GM19452 (cell line): ENCODE measurements around the gene LIFR.
"Not testable (repeated sequence)": the region's sequence is repeated elsewhere in the genome, so short reads cannot be mapped to it uniquely, and the experiment has no call there.

Experiments
- ATAC-seq: cut with Tn5 transposase; IDR thresholded peaks from one replicate; pipeline ENCODE4 v1.9.1; 2021; ENCODE audit not compliant: unreplicated experiment

LIFR gene

DNA sequence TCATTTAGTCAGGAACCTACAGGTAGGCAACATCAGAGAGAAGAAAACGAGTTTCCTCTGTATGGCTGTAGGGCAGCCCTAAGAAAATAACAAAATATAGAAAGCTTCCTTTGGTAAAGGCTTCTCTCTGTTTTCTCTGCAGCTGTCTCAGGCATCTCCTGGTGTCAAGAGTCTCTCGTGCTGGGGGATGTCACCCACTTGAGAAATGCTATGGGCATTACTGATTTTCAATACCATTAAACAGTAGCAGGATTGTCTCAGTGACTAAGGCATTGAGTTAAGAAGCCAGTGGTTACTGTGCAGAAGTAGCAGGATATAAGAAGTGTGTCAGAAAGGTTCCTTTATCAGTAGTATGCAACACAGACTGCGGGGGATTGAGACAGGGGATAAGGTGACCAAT lies 32.4 kb downstream of the LIFR start:
- ATAC-seq: no peak

DNA sequence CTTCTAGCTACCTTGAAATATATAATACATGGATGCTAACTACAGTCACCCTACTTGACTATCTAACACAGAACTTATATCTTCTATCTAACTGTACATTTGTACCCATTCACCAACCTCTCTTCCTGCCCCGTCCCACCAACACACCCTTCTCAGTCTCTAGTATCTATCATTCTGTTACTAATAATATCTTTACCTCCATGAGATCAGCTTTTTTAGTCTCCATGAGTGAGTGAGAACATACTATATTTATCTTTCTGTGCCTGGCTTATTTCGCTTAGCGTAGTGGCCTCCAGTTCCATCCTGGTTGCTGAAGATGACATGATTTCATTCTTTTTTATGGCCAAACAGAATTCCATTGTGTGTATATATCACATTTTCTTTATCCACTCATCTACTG lies 37.0 kb downstream of the LIFR start:
- no peak for ATAC-seq

DNA sequence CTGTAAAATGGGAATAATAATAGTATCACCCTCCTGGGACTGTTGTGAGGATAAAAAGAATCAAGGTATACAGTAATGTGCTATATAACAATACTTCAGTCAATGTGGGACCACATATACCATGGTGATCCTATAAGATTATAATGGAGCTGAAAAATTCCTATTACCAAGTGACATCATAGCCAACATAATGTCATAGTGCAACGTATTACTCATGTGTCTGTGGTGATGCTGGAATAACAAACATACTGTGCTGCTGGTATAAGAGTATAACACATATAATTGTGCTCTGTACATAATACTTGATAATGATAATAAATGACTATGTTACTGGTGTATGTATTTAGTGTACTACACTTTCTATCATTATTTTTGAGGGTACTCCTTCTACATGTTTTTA lies 38.1 kb downstream of the LIFR start:
- no peak for ATAC-seq

DNA sequence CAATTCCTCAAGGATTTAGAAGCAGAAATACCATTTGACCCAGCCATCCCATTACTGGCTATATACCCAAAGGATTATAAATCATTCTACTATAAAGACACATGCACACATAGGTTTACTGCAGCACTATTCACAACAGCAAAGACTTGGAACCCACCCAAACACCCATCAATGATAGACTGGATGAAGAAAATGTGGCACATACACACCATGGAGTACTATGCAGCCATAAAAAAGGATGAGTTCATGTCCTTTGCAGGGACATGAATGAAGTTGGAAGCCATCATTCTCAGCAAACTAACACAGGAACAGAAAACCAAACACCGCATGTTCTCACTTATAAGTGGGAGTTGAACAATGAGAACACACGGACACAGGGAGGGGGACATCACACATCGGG lies 39.8 kb downstream of the LIFR start:
- not testable (repeated sequence) for ATAC-seq

DNA sequence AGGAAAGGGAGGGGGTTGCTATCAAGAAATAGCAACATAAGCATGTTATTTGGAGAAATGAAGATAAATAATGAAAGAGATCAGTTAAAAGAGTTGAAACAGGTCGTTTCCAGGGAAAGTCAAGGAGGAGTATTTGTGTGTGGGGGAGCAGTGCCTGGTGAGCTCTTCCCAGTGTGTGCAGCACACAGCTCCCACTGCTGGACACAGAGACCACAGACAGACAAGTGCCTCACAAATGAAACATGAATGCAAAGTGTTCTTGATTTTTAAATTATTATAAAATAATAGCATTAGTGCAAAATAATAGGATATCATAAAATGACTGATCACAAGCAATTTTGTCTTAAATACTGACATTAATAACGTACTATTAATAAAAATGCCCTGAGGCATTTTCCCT lies 40.8 kb downstream of the LIFR start:
- no peak for ATAC-seq

DNA sequence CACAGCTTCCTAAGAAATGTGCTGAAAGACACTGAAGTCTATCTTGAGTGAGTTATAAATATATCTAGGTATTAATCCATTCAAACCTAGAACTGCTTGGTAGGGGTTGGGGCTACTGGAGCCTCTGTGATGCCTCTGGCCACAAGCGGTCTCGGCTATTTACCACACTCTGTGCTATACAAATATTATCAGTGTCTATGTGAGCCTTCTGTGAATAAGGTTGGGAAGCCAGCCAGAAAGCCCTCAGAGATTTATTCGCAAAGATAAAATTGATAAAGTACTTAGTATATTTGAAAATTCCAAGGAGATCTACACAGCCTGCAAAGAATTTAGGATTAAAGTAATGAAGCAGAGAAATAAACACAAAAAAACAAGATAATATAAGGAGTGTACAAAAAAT lies 41.4 kb downstream of the LIFR start:
- no peak for ATAC-seq

DNA sequence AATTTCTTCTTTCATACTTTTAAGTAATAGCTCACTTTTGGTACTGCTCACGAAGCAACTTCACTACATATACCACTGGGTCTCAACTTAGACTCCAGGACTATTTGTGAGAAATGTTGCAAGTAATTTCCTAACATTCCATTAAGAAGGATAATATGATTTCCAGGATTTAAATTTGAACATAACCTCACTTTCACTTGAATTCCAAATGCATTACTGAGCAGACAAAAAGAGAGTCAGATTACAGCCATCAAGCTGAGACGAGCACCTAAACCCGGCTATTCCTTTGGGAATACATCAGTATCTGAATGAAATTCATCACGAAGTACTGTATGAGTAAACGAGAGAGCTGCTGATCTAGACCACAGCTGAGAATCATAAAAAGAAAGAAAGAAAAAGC lies 47.3 kb downstream of the LIFR start:
- no peak for ATAC-seq

DNA sequence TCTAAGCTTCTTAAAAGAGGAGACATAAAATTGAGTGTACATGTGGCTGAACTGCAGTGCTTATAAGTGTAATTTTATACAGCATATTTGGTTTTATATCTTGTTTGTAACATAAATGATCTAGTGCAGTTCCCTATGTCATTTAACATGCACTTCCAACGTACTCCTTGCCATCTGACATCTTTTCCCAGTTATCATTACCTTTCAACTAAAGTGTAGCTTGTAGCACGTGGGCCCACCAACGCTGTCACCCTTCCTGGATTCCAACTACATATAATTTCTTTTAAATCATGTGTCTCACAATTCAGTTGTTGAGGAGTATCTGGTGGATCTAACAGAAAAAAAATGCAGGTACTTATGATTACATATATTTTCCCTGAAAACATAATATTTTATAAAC lies 50.1 kb downstream of the LIFR start:
- no peak for ATAC-seq

DNA sequence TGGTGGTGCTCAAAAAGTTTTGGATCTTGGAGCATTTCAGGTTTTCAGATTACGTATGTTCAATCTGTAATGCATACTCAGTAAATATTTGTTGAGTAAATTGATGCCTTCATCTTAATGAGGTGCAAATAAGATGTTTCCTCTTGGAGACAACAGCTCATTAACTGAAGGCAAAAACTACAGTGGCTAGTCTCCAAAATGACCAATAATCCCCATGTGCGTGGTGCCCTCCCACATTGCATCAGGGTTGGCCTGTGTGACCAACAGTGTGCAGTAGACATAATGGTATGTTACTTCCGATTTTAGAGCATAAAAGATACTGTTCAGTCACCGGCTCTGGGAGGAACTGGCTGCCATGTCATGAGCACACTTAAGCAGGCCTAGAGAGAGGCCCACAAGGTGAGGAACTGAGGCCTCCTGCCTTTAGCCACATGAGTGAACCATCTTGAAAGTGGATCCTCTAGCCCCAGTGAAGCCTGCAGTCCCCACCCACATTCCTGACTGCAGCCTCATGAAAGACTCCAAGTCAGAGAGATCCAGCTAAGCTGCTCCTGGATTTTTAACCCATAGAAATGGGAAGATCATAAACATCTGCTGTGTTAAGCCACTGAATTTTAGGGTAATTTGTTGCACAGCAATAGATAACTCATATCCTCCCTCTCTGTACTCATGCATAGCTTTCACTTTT lies 55.7 kb downstream of the LIFR start:
- ATAC-seq: no peak

DNA sequence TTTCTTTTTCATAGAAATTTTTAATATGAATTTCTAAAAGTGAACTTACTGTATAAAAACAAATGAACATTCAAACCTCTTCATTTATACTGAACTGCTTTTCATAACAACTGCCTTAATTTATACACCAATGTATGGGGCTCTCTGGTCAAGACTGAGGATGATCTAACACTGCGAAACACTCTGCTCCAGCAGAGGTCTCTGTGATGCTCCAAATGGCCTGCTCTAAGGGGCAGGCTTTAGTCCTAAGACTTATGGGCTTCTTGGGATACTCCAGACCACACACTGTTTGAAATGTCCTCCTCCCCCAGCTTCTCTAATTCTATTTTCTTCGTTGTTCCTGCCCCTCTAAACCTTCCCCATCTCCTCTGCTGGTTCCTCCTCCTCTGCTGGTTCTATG lies 58.5 kb downstream of the LIFR start:
- ATAC-seq: no peak

DNA sequence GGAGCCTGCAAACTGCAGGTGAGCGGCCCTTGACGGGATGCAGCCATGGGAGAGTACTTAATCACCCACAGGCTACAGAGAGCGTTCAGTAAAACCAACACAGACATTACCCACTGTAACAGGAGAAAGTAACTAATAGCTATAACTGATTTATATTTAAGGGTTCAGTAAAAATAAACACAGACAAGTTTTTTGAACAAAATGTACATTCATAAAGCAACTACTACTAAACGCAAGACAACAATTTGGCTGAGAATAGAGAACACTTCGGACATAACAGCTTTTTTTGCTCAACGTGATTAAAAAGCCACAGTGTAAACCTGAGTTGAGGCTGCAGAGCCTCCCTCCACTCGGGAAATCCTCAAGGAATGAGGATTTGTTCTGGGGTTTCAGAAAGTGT lies 61.7 kb downstream of the LIFR start:
- no peak for ATAC-seq

DNA sequence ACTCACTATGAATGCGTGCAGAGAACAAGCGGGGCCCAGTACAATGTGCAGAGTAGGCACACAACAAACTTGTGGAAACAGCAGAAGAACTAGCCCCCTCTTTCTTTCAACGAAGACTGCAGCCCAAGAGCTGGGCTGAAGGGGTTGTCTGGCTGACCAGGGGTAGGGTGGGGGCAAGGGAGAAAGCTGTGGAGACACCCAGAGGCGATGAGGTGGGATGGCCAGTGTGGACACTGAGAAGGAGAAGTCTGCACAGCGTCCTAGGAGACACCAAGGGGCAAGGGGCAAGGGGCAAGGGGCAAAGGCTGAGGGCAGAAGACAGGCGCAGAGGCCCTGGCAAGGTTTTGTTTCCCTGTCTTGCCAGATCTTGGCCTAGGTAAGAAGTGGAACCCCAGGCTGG lies 62.3 kb downstream of the LIFR start:
- no peak for ATAC-seq

DNA sequence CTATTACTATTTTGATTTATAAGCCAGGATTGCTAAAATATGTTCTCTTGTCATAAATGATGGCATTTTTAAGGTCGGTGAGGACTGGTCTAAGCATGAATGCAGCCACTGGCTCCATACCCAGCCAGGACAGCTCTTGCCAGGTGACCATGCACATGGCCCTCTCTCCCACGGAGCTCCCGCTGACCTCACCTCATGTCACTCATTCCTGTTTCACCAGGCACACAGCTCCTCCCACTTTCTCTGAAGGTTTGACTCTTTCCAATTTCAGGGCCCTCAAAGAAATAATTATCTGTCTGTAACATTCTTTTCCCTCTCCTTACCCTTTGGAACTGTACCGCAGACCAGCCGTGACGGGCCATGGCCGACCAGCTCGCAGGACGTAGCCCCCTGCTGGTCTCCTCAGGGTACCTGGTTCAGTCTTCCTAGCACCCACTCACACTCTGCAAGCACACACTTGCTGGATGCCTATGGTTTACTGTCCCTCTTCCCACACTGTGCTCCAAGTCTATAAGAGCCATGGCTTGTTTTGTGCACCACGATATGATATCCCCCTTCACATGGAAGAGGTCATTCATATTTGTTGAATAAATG lies 72.5 kb downstream of the LIFR start:
- ATAC-seq: no peak

DNA sequence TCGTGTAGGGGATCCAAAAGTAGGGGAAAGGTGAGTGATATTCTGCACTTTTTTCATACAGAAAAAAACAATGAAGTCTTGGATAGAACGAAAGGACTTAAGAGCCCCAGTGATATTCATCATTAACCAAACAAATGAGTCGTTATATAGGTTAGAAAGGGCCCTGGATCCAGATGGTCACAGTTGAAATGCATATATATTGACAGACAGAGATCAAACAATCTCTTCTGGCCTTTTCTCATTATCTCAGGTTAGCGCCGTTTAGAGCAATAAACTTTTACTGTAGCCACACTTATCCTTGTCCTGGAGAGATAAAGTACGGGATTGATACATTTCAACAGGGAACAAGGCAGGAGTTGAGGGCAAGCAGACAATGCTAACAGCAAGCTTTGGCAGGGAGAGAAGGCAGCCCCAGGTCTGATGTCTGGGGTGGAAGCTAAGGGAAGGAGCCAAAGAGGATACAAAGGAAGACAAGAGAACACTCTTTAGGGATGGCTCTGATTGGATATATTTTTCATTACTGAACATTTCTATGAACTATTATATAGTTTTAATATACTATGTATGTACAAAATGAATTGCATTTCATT lies 77.0 kb downstream of the LIFR start:
- no peak for ATAC-seq

DNA sequence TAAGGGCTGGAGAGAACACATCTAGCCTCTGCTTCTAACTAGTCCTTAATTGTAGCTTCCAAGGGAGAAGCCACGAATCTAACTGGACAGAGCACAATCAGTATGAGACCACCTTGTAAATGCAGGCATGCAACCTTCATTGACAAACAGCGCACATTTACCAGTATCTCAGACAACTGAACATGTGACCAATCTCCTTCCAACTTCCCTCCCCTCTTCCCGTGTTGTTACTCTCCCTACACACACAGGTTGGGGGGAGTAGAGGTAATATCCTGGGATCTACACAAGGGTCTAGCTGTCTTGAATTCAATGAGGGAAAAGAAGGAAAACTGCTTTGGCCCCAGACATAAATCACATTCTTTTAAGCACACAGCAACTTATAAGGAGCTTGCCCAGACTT lies 77.6 kb downstream of the LIFR start:
- no peak for ATAC-seq

DNA sequence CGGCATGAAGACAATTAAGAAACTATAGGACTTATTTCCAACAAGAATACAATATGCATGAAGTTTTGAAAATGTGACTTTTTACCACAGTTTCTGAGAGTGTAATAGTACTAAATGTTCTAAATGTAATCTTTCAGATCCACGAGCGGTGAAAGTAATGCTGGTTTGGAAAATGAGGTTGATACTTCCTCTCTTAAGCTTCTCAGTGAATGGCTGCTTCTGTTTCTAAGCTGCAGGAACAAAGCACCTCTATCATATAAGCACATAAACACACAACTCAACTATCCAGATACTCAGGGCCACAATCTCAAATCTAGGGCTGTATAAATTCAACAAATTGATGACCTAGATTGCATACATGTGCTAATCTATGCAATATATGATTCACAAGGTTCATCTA lies 78.3 kb downstream of the LIFR start:
- no peak for ATAC-seq

DNA sequence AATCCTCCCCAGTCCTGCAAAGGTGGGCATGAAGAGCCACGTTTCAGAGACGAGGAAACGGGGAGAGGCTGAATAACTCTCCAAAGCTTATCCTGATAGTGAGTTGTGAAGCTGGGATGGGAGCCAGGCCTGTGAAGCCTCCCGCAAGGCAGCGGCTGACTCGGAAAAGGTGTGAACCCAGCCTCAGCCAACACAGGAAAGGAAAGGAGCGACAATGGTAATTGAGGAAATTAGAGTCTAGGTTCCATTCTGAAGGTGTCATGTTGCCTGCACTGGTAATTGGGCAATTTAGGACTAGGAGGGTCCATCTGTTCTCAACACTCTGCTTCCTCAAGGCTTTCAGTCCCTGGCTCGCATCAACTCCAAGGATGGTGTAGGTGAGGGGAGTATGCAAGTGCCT lies 83.4 kb downstream of the LIFR start:
- no peak for ATAC-seq

DNA sequence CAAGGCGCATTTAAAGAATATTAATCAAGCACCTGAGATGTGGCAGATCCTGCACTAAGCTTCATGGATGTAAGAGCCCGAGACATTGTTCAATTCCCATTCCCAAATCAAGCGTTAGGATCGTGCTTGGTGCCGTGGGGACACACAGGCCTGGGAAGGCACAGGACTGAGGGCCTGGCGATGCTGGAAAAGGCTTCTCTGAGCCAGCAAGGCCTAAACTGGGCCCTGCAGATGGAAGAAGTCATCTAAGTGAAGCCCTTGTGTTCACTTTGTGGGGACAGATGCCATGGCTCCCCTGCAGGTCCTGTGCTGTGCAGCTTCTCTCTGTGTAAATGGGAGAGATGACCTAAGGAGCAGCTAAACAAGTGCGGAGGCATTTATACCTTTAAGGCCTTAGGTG lies 83.9 kb downstream of the LIFR start:
- ATAC-seq: no peak

DNA sequence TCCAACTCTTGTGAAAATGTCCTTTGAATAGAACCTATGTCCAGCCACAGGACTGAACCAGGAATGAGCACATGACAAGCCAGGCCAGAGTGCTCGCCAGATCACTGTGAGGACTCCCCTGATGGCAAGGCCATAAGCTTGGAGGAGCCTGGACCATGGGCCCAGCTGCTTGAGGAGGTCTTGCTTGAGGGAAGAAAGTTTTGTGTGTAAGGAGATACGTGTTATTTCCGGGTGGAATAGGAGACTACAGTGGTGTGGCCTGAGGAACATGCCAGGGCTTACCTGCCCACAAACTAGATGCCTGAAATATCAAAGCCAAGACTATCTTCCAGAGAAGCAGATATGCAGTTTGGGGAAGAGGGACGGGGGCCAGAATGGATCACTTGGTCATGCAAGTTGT lies 84.7 kb downstream of the LIFR start:
- no peak for ATAC-seq

DNA sequence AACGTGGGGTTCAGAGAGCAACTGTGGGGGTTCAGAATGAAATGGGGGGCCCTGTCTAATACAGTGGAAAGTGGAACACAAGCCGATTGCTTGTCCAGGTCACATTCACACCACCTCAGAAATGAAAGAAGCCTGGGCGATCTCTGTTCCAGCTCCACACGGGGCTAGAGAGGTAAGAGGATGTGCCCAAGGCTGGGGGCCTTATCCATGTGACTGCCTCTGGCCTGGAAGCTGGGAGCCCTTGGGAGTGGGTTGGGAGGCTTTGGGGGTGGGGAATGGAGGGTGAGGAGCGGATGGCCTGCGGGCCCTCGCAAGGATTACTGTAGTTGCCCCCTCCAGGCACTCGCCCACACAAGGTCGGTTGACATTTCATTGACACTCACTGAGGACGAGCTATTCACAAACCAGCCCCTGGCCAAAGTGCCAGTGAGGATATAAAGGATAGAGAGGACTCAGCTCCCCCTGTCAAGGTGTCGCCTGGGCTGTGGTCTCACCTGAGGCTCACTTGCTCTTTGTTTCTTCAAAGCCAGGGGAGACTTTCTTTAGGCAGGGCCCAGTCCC lies 86.7 kb downstream of the LIFR start:
- no peak for ATAC-seq

DNA sequence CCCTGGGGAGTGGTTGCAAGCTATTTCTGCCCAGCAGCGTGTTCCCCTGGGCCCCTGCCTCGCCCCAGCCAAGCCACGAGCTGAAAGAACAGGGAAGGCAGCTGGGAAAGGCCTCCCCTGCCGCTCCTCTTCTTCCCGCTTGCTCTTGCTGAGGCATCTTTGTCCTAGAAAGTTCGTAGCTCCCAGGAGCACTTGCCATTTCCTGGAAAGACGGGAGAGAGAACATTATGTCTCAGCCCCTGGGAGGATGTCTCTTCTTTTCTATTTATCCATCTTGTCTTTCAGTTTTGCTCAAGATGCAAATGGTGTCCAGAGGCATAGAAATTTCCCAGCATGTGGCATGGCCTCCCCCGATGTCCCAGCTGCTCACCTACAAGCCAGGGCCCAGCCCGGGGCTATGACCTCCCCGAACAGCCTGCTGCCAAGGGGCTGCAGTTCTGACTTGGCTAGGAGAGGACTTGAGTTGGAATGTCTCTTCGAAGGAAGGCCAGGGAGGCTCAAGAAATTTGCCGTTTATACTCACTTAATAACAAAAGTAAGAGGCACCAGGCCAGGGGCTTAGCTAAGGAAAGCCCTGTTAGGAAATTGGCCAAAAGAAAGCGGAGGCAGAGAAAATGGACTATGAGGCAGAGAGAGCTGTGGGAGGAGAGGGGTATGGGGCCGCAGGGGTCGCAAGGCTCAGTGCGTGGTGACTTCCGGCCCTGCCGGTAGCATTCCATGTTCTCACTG lies 87.3 kb downstream of the LIFR start:
- no peak for ATAC-seq

DNA sequence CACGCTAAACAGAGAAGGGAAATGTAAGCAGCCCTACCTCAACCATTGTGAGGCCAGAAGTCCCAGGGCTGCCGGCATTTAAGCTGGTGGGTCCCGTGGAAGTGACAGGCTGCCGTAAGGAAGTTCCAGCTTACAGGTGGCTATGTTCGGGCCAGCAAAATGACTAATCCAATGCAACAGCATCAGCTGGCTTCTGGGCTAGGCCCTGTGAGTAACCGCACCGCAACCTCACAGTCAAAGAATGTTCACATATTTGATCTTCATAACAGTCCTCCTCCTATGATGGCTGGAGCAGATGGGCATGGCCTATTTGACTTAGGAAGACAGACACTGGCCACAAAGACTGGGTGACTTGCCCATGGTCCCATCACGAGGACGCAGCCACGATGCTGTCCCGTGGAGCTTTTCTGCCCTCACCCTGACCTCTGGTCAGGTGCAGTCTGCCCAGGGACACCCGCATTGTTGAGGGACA lies 88.2 kb downstream of the LIFR start:
- ATAC-seq: no peak
